ENCODE data around the gene NTNG1.
"Not testable (repeated sequence)": the region's sequence is repeated elsewhere in the genome, so short reads cannot be mapped to it uniquely, and the experiment has no call there.

NTNG1 gene

DNA sequence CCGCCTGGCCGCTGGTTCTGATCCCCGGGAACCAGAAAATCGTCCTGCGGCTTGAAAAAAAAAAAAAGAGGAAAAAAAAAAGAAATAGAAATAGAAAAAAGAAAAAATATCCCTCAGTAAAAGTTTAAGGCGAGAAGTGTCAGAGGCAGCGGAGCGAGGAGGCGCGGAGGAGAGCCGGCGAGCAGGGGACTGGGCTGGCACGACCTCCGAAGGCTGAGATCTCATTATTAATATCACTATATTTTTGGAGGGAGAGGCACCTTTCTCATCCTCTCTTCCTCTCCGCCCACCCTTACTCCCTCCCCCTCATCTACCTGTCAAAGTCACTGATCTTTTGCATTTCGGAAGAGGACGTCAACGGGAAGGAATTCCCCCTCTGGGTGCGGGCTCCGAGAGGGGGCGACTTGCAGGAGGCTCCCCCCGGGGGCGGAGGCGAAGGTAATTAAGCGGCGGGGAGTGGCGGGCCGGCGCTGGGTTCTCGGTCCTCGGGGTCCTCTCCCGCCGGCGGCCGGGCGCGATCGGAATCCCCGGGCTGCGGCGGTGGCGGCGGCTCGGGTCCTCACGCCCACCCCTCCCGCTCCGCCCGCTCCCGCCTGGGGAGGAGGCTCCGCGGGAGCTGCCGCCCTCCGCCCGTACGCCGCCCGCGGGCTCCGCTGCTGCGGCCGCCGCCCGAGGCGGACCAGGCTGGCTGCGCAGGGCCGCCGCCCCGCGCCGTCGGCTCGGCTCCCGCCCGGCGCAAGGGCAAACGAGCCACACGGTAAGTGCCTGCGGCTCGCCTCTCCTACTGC is at the start of gene NTNG1:
Gene NTNG1 (plus strand): TSS at position 337 of the 788 bp plus-strand sequence.
- no peak for DNase-seq (ENCODE audit: extremely low read depth in 1 of 2, low read depth in 1 of 2)

DNA sequence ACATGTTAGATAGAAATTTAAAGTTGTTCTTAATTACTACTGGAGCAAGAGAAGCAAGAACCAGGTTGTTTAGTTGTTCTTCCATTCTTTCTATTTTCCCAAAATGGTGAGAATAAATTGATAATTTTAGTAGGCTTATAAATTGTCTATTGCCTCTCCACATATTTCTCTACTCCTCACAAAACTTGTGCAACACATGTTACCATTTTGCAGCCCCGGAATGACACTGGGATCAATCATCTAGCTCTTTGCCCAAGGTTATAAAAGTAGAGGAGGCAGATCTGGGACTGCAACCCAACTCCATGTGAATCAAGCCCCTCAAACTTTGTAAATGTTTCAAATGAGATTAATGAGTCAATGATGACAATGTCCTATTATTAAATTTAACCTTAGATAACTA is 49.4 kb upstream of the NTNG1 start:
- DNase-seq (ENCODE audit: extremely low read depth in 1 of 2, low read depth in 1 of 2) = no peak

DNA sequence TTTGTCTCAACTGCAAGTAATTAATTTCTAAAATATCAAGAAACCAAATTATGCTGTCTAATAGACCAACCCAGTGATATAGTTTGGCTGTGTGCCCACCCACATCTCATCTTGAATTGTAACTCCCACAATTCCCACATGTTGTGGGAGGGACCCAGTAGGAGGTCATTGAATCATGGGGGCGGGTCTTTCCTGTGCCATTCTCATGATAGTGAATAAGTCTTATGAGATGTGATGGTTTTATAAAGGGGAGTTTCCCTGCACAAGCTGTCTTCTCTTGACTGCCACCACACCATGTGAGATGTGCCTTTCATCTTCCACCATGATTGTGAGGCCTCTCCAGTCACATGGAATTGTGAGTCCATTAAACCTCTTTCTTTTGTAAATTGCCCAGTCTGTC is 47.4 kb upstream of the NTNG1 start:
- not testable (repeated sequence) for DNase-seq (ENCODE audit: extremely low read depth in 1 of 2, low read depth in 1 of 2)

DNA sequence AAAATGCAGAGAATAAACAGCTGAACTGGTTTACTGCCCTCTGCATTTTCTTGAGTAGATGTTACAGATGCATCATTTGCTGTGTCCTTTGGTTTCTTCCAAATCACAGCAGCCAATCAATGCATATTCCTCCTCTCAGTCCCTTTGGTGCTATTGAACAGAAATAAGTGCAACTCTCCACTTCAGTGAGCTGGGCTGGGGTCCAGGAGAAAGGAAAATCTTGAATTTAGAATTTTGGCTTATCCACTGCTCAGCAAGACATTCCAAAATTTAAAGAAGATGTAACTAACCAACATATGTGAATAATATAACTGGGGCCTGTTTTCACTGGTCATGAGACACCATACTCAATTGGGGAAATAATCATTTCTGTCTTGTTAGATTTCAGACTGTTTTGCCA is 45.2 kb upstream of the NTNG1 start:
- DNase-seq (ENCODE audit: extremely low read depth in 1 of 2, low read depth in 1 of 2) = no peak

DNA sequence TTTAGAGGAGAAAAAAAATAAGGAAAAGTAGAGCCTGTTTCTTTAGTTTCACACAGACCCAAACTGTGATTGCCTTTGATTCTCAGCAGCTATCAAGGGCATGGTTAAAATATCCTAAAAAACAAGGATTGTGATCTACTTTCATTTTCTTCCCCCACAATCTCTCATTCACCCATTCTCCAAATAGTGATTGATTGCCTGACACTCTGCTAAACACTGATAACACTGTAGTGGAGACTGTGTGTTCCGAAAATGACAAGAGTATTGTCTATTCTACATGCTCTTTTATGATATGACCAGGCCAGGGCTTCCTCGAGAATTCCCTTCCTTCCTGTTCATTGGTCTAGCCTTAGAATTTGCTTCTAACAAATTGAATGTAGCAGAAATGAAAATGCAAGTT is 44.1 kb upstream of the NTNG1 start:
- no peak for DNase-seq (ENCODE audit: extremely low read depth in 1 of 2, low read depth in 1 of 2)

DNA sequence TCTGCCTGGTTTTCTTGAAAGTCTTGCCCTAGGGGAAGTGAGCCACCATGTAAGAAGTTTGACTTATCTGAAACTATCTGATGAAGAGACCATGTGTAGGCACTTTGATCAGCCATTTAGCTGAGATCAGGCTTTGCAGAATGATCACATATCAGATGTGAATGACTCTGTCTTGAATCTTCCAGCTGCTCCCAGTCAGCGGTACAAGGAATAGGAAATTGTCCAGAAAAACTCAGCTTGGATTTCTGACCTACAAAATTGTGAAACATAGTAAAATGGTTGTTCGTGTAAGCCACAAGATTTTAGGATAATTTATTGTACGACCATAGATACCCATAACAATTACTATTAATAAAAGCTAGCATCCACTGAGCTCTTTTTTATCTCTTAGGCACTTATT is 41.9 kb upstream of the NTNG1 start:
- no peak for DNase-seq (ENCODE audit: extremely low read depth in 1 of 2, low read depth in 1 of 2)

DNA sequence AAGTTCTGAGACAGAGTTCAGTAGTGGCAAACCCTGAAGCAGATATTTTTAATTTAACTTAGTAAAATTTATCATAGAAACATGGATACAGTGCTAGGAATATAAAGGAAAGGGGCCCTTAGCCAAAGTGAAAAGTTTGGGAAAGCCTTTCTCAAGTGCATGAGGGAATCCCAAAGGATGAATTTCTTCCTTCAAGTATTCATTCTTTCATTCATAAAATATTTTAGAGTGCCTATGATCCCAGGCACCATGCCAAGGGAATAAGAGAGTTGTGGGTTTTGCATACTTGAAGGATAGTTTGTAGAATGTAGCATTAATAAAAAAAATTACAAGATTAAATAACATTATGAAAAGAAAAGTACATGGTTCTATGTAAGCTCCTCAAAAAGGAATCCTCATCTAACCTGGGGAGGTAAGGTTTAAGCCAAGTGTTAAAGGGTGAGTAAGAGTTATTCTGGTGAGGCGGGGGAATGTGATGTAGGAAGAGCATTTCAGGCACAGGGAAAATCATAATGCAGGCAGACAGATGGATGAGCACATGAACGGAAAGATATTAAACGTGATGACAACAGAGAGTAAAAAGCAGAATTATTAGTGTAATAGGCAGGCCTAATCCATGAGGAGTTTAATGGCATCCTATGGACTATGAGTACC is 40.4 kb upstream of the NTNG1 start:
- DNase-seq (ENCODE audit: extremely low read depth in 1 of 2, low read depth in 1 of 2) = no peak

DNA sequence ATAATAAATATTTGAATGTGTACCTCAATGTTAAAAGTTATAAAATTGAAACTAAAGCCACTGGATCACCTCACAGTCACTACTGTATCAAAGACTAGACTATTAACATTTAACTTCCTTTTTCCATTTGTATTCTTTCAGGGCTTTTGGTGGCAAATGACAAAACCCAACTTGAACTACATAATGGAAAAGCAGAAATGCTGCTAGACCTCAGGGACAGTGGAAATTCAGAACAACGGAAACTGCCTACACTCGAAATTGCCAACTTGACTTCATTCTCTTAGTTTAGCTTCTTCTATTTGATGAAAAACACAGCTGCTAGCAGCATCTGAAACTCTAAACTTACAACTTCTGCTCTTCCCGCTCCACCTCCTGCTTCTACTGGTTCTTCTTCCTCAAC is 34.9 kb upstream of the NTNG1 start:
- no peak for DNase-seq (ENCODE audit: extremely low read depth in 1 of 2, low read depth in 1 of 2)

DNA sequence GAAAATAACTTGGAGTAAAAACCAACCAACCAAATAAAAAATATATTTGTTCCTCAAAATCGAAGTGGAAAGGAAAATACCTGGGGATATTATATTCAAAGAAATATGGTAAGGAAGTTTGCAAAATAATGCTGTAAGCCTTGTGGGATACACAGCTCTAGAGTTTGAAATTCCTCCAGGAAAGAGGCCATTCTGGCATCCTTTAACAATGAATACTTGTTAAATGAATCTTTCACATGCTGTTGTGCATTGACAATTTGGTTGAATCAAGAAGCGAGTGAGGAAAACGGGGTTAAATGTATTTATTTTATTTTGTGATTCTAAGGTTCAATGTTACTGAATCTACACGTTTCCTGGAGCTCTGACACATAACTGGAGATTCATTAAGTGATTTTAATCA is 30.5 kb upstream of the NTNG1 start:
- DNase-seq (ENCODE audit: extremely low read depth in 1 of 2, low read depth in 1 of 2) = no peak

DNA sequence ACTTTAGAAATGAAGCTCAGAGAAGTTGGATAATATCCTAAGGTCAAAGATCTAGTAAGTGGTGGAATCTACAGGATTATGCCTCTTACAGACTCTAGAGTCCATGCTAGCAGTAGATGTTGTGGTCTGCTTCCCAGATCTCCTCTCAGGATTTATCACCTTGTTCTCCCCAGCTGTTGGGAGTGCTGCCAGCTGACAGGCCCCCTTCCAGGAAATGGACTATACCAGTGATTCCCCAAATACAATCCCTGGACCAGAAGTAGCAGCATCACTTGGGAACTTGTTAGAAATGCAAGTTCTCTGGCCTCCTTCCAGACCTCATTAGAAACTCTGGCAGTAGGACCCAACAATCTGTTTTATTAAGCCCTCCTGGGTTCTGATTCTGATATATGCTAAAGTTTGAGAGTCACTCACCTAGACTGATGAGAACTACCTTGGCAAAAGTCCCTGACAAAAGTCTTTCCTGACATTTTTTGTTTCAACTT is 24.5 kb upstream of the NTNG1 start:
- DNase-seq (ENCODE audit: extremely low read depth in 1 of 2, low read depth in 1 of 2) = no peak

DNA sequence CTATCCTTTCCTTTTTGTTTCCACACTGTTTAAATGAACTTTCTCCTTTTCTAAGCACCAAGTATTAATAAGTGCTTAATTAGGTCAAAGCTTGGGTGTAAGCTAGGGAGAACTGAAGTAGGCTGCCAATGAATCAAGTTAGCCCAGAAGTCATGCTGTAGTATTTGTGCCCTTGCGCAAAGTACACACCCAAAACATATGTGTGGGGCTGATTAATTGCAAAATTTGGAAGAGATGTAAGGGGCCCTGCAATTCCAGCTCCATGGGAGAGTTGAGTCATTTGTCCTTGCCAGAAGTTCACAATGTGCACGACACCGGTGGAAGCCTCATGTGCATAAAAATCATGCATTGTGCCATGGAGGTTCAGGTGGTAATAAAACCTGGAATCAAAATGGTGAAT is 18.6 kb upstream of the NTNG1 start:
- DNase-seq (ENCODE audit: extremely low read depth in 1 of 2, low read depth in 1 of 2) = no peak

DNA sequence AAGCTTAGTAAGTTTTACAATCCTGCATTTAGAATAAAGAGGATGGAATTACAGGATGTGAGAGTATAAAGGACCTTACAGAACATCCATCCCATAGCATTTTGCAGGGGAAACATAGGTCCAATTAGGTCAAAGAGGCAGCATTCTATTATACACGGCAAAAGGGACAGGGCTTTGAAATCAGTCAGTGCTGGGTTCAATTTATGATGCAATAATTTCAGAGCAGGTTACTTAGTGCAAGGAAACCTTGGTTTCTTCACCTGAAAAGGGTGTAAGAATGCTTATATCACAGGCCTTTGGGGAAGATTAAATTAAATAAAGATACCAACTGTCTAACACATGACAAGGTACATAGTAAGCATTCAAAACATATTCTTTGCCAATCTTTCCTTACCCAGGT is 17.1 kb upstream of the NTNG1 start:
- DNase-seq (ENCODE audit: extremely low read depth in 1 of 2, low read depth in 1 of 2) = no peak

DNA sequence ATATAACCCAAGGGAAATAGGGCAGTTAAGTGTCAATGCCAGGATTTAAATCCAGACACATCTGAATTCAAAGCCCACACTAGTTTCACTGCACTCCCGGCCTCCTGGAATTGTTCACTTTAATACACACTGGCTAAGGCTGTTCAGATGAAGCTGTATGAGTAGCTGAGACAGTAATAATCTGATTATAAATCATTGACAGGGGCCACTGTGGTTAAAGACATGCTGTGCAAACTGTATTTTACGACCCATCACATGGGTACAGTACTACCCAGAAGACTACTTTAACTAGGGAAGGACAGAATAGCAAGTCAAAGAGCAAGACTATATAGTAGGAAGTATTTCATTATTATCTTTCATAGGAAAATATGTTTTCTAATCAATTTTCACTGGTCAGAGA is 16.1 kb upstream of the NTNG1 start:
- no peak for DNase-seq (ENCODE audit: extremely low read depth in 1 of 2, low read depth in 1 of 2)

DNA sequence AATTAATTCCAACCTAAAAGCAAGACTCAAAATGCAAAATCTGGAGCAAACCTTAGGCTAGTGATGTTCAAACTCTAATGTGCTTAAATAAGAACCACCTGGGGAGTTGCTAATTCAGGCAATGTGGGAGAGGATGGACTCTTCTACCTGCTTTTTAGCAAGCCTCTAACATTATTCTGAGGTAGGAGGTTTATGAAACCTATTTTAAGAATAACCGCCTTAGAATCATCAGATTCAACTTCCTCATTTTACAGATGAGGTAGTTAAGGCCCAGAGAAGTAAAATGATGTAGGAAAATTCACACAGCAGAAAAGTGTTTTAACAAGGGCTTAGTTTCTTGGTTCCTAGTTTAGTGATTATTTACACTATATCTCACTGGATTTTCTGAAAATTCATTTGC is 8.6 kb upstream of the NTNG1 start:
- no peak for DNase-seq (ENCODE audit: extremely low read depth in 1 of 2, low read depth in 1 of 2)

DNA sequence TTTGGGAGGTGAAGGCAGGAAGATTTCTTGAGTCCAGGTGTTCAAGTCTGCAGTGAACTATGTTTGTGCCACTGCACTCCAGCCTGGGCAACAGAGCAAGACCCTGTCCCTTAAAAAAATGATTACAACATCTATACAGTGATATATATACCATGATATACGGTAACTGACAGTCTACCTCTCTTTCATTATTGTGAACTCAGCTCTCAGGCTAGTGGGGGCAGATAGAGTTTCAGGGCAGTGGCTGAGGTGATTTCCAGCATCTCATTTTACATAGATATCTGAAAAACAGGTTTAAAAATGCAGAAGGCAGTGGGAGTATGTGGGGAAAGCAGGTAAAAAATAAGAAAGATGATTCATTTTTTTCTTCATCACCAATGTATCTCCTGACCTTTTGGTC is 8.1 kb upstream of the NTNG1 start:
- DNase-seq (ENCODE audit: extremely low read depth in 1 of 2, low read depth in 1 of 2) = no peak

DNA sequence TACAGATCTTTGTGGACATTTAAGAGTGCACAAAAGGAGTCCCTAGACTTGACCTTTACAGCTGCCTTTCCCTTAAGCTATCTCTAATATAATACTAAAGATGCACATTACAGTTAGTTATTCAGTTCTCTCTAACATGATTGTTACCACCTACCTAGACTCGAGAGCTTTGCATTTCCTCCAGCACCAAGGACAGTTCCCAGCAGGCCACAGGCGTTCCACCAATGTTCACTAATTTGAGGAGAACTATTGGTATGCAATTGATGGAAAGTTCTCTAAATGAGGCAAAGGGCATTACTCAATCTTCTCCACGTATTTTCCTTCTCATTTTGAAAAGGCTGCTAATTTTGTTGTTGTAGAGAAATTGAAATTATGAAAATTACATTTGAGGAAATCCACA is 5.4 kb upstream of the NTNG1 start:
- no peak for DNase-seq (ENCODE audit: extremely low read depth in 1 of 2, low read depth in 1 of 2)

DNA sequence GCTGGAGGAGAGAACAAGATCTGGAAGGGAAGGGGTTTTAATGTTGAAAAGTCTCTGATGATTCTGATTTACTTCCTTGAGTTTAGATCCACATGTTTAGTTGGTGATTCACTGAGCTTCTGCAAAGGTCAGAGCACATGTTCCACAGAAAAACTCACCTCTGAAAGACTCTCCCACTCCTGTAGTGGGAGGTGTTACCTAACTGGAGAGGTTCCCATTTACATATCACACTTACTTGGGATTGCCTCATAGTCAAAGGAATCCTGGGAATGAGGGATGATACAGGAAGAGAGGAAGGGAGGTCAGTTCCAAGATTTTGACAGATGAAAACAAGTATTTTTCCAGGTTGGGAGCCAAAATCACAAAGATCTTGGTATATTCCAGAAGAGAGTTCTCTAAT is 2.7 kb upstream of the NTNG1 start:
- DNase-seq (ENCODE audit: extremely low read depth in 1 of 2, low read depth in 1 of 2) = no peak

DNA sequence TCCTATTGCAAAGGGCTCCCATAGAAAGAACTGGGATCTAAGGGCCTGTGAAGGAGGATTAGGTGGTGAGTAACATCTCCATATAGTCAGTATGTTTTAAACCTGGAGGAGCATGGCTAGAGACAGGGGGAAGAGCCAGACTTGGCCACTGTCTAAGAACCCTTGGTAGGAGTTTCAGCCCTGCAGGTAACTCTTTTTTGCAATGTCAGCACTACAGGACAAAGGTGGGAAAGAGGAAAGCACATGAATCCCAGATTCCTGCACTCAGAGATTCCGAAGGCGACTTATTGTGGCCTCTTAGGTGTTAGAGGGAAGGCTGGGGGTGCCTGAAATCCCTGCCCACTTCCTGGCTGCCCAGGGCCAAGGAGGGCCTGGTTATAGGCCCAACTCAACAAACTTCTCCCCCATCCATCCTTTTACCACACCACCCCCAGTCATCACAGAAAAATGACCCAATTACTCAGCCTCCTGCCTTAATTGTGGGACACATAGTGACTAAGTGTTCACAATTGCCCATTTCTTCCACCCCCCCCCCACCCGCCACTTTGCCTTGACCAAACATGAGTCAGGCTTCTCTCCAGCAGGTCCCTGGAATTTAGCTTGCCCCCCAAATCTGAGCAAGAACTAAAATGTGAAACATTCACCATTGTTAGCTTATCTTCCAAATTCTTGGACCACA is 1.9 kb upstream of the NTNG1 start:
- no peak for DNase-seq (ENCODE audit: extremely low read depth in 1 of 2, low read depth in 1 of 2)

DNA sequence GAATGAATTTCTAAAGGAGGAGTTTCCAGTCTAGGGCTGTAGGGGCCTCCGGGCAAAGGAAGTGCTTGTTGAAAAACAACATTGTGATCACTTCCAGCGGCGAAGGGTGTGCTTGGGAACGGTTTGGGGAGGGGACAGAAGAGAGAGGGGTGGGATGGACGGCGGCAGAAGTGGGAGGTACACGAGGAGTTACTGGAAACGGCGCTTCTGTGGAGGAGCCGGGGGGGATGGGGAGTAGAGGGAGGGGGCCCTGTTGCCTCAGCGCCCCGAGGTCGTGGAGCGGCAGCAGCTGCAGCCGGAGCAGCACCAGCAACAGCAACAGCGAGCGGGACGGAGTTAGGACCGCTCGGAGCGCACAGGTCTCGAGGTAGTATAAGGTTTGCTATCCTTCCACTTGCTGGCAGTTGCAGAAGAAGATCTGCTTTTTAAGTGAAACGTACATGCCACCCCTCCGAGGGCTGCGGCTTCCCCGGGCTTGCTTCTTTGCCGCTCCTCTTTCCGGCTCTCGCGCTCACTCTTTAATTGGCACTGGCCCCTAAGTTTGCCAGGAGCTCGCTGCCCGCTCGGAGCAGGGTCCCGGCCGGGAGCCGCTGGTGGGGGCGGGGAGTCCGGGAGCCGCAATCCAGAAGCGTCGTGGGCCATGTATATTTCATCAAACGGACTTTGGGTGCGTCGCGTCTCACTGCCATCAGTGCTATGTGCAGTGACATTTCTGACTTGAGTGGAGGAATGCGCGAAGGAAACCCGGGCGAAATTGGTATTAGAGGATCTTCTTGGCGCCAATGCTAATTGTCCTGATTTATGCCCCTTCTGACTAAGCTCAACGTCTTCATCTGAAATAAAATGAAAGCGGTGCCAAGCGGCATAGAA is 771 bp upstream of the NTNG1 start:
- no peak for DNase-seq (ENCODE audit: extremely low read depth in 1 of 2, low read depth in 1 of 2)

DNA sequence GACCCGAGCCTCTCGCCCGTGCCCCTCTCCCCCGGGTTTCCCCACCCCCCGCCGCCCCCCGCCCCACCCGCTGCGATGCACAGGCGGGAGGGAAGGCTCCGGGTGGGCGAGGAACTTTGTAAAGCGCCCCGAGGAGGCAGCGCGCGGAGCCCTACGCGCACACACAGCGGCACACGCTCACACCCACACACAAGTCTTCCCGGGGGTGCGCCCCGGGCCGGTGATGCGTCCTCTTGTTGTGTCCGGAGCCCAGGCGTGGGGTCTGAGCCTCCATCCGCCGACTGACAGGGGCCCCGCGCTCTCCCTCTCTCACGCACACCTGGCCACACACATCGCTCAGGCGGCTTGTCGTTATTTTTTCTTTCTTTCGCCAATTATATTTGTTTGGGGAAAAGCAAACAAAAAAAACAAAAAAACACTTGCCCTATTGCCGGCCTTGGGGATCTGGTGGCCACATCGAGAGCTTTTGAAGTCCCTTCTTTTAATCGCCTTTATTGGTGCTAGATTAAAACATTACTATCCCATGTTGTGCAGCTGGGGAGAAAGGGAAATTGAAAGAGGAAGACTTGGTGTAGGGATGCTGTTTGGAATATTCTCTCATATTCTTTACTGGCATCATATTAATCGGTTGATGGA is 770 bp downstream of the NTNG1 start:
- no peak for DNase-seq (ENCODE audit: extremely low read depth in 1 of 2, low read depth in 1 of 2)

DNA sequence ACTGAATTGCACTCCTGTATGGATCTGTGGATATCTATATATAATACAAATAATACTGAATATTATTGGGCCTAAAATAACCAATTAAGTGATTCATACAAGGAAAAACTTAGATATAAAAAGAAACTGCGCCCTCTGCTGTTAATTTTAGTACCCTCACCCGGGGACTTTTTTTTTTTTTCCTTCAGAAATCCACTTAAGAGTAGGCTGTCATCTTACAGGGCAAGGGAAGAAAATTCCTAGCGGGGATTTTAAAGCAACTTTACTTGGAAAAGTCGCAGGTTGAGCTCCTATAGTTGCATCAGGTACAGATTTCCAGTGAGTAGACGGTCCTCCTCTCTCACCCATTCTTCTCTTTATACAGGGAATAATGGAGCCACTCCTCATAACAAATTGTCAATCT is 1.3 kb downstream of the NTNG1 start:
- no peak for DNase-seq (ENCODE audit: extremely low read depth in 1 of 2, low read depth in 1 of 2)
